ENCODE results near the gene CDHR2.
A peak's percentile ranks its signal among the peaks of the same experiment; 100 is the strongest.

CDHR2 gene

GRCh38 chr5:176533390-176533789 lies 15.8 kb upstream of the CDHR2 start:
- in situ Hi-C loops (cut with MboI; ENCODE audit: low sequenced_read_pairs): no loop called here
- H3K4me3 ChIP-seq: no peak overlapping the region

GRCh38 chr5:176533894-176534611 lies 15.1 kb upstream of the CDHR2 start:
- H3K4me1 ChIP-seq: peaks cover 22% of the 10 kb centered on the region
- DNase-seq (ENCODE audit: low spot score in 2 of 2): no peak
- H3K36me3 ChIP-seq (replicated peaks): peaks cover 28% of the 10 kb centered on the region
- in situ Hi-C loops (cut with MboI; ENCODE audit: low sequenced_read_pairs): no loop called here
- H3K9me3 ChIP-seq: no peaks in the 10 kb centered on the region
- H3K4me3 ChIP-seq: no peak overlapping the region
- H3K27me3 ChIP-seq (ENCODE audit: low read depth): no peaks in the 10 kb centered on the region

More at GRCh38 chr5:176533390-176533789, 15.8 kb upstream of the CDHR2 start:
- no peak for DNase-seq (ENCODE audit: low spot score in 2 of 2)
- H3K36me3 ChIP-seq (replicated peaks): peaks cover 34% of the 10 kb centered on the region
- no peaks in the 10 kb centered on the region for H3K27me3 ChIP-seq (ENCODE audit: low read depth)
- H3K4me1 ChIP-seq: peaks cover 18% of the 10 kb centered on the region
- H3K9me3 ChIP-seq: no peaks in the 10 kb centered on the region

- in situ Hi-C loops (cut with MboI; ENCODE audit: low sequenced_read_pairs): no loop called here
- peaks cover 22% of the 10 kb centered on the region for H3K4me1 ChIP-seq
- no peaks in the 10 kb centered on the region for H3K27me3 ChIP-seq (ENCODE audit: low read depth)
- DNase-seq (ENCODE audit: low spot score in 2 of 2): no peak
- H3K4me3 ChIP-seq: peak overlapping the region; percentile 73; the same call in 1 of the 2 replicates
- H3K36me3 ChIP-seq (replicated peaks): peaks cover 22% of the 10 kb centered on the region
- H3K9me3 ChIP-seq: no peaks in the 10 kb centered on the region
Observed at GRCh38 chr5:176534640-176535039, 14.5 kb upstream of the CDHR2 start.

- Histone ChIP-seq H3K9me3 (no peaks in the 10 kb centered on the region), H3K36me3 (replicated peaks) (peaks cover 20% of the 10 kb centered on the region), H3K27me3 (ENCODE audit: low read depth) (no peaks in the 10 kb centered on the region), H3K4me1 (peaks cover 22% of the 10 kb centered on the region), H3K4me3 (peak overlapping the region; percentile 73)
- no peak for DNase-seq (ENCODE audit: low spot score in 2 of 2)
- in situ Hi-C loops (cut with MboI; ENCODE audit: low sequenced_read_pairs): no loop called here
Observed at GRCh38 chr5:176535101-176535663, 14.0 kb upstream of the CDHR2 start.

- DNase-seq (ENCODE audit: low spot score in 2 of 2): peak in 1 of 2 experiments; percentile 50
Observed at GRCh38 chr5:176535664-176536131, 13.4 kb upstream of the CDHR2 start.

GRCh38 chr5:176536132-176536901 lies 12.8 kb upstream of the CDHR2 start:
- H3K36me3 ChIP-seq (replicated peaks): peaks cover 15% of the 10 kb centered on the region
- H3K27me3 ChIP-seq (ENCODE audit: low read depth): no peaks in the 10 kb centered on the region
- H3K4me1 ChIP-seq: peaks cover 27% of the 10 kb centered on the region
- peak; percentile 88 to 91 for DNase-seq (ENCODE audit: low spot score in 2 of 2)
- H3K4me3 ChIP-seq: peak overlapping the region; percentile 73
- in situ Hi-C loops (cut with MboI; ENCODE audit: low sequenced_read_pairs): no loop called here
- H3K9me3 ChIP-seq: no peaks in the 10 kb centered on the region

More at GRCh38 chr5:176535664-176536131, 13.4 kb upstream of the CDHR2 start:
- peaks cover 20% of the 10 kb centered on the region for H3K36me3 ChIP-seq (replicated peaks)
- in situ Hi-C loops (cut with MboI; ENCODE audit: low sequenced_read_pairs): no loop called here
- H3K4me1 ChIP-seq: peaks cover 22% of the 10 kb centered on the region
- H3K27me3 ChIP-seq (ENCODE audit: low read depth): no peaks in the 10 kb centered on the region
- peak overlapping the region; percentile 73 for H3K4me3 ChIP-seq
- H3K9me3 ChIP-seq: no peaks in the 10 kb centered on the region

- in situ Hi-C loops (cut with MboI; ENCODE audit: low sequenced_read_pairs): no loop called here
- Histone ChIP-seq H3K9me3 (no peaks in the 10 kb centered on the region), H3K4me1 (peaks cover 34% of the 10 kb centered on the region), H3K27me3 (ENCODE audit: low read depth) (no peaks in the 10 kb centered on the region), H3K36me3 (replicated peaks) (peaks cover 8% of the 10 kb centered on the region), H3K4me3 (peak within 1 kb of the TSS; percentile 73)
- peak; percentile 96 to 99 for DNase-seq (ENCODE audit: low spot score in 2 of 2)
Observed at GRCh38 chr5:176536902-176537553, 12.1 kb upstream of the CDHR2 start, which contains the start of gene RNF44. Gene RNF44, minus strand, starts transcription at chr5:176537402. Its CDS starts 4,930 bp downstream, at chr5:176532472.

- no peaks in the 10 kb centered on the region for H3K9me3 ChIP-seq
- peaks cover 37% of the 10 kb centered on the region for H3K4me1 ChIP-seq
- H3K27me3 ChIP-seq (ENCODE audit: low read depth): no peaks in the 10 kb centered on the region
- peak; percentile 98 to 99 for DNase-seq (ENCODE audit: low spot score in 2 of 2)
- in situ Hi-C loops (cut with MboI; ENCODE audit: low sequenced_read_pairs): no loop called here
- peaks cover 7% of the 10 kb centered on the region for H3K36me3 ChIP-seq (replicated peaks)
- H3K4me3 ChIP-seq: peak overlapping the region; percentile 73
Observed at GRCh38 chr5:176537554-176538229, 11.4 kb upstream of the CDHR2 start.

- no peak for DNase-seq (ENCODE audit: low spot score in 2 of 2)
- no peaks in the 10 kb centered on the region for H3K27me3 ChIP-seq (ENCODE audit: low read depth)
- peaks cover 35% of the 10 kb centered on the region for H3K4me1 ChIP-seq
- H3K9me3 ChIP-seq: no peaks in the 10 kb centered on the region
- in situ Hi-C loops (cut with MboI; ENCODE audit: low sequenced_read_pairs): no loop called here
- peak overlapping the region; percentile 73 for H3K4me3 ChIP-seq
- peaks cover 7% of the 10 kb centered on the region for H3K36me3 ChIP-seq (replicated peaks)
Observed at GRCh38 chr5:176538230-176538988, 10.7 kb upstream of the CDHR2 start.

- peaks cover 7% of the 10 kb centered on the region for H3K36me3 ChIP-seq (replicated peaks)
- H3K27me3 ChIP-seq (ENCODE audit: low read depth): no peaks in the 10 kb centered on the region
- H3K4me1 ChIP-seq: peaks cover 38% of the 10 kb centered on the region
- in situ Hi-C loops (cut with MboI; ENCODE audit: low sequenced_read_pairs): no loop called here
- H3K4me3 ChIP-seq: no peak overlapping the region
- DNase-seq (ENCODE audit: low spot score in 2 of 2): no peak
- no peaks in the 10 kb centered on the region for H3K9me3 ChIP-seq
Observed at GRCh38 chr5:176538989-176539384, 10.2 kb upstream of the CDHR2 start.

GRCh38 chr5:176540476-176540899 lies 8.7 kb upstream of the CDHR2 start:
- Histone ChIP-seq H3K36me3 (replicated peaks) (no peaks in the 10 kb centered on the region), H3K4me3 (no peak overlapping the region), H3K4me1 (peaks cover 31% of the 10 kb centered on the region), H3K9me3 (no peaks in the 10 kb centered on the region), H3K27me3 (ENCODE audit: low read depth) (no peaks in the 10 kb centered on the region)
- in situ Hi-C loops (cut with MboI; ENCODE audit: low sequenced_read_pairs): loop anchor here (10.0 kb wide), 1 partner anchor 126 kb away; the partner anchor contains the start of gene CLTB
- DNase-seq (ENCODE audit: low spot score in 2 of 2): no peak

GRCh38 chr5:176540956-176541337 lies 8.2 kb upstream of the CDHR2 start:
- H3K27me3 ChIP-seq (ENCODE audit: low read depth): no peaks in the 10 kb centered on the region
- in situ Hi-C loops (cut with MboI; ENCODE audit: low sequenced_read_pairs): loop anchor here (10.0 kb wide), 1 partner anchor 126 kb away; the partner anchor contains the start of gene CLTB
- peaks cover 30% of the 10 kb centered on the region for H3K4me1 ChIP-seq
- H3K4me3 ChIP-seq: no peak overlapping the region
- DNase-seq (ENCODE audit: low spot score in 2 of 2): no peak
- H3K36me3 ChIP-seq (replicated peaks): no peaks in the 10 kb centered on the region
- no peaks in the 10 kb centered on the region for H3K9me3 ChIP-seq
